ENCODE data around the gene LCE2A. TPM values are rescaled to one million over a fixed set of nuclear protein-coding genes. Genes with fewer than 3 reads are reported as not detected.

The LCE2A gene
- total and polyA plus RNA-seq, 2 experiments from 2014 or later, result 9.9 to 11.1 TPM

- no peak for TF ChIP-seq EZH2 (IDR thresholded peaks at IDR 0.05; ENCODE audit: insufficient read depth, poor library complexity, severe bottlenecking)
- TF ChIP-seq EZH2phosphoT487 (IDR thresholded peaks at IDR 0.05; ENCODE audit: insufficient read depth, low read depth), result no peak
- in situ Hi-C loops (cut with MboI), result no loop called here
- H3K4me2 ChIP-seq (ENCODE audit: unreplicated experiment), result peak overlapping the region; percentile 14
- H3K27ac ChIP-seq, result peak overlapping the region; percentile 83
- peak; percentile 90 for DNase-seq
- no peaks in the 10 kb centered on the region for H3K27me3 ChIP-seq (replicated peaks; ENCODE audit: insufficient read depth)
- 4 to 7% methylated on average over 2 of the region's 2 CpGs for WGBS, 2 experiments (ENCODE audit: low coverage in 1 of 2, low lambda C conversion rate in 2 of 2, missing lambda C conversion rate in 2 of 2)
- no peak overlapping the region for H2AFZ ChIP-seq
- H3K9me3 ChIP-seq (ENCODE audit: low read depth), result no peaks in the 10 kb centered on the region
- no peaks in the 10 kb centered on the region for H3K36me3 ChIP-seq (ENCODE audit: low read depth)
- peaks cover 45% of the 10 kb centered on the region for H3F3A ChIP-seq (ENCODE audit: insufficient read depth)
- no peaks in the 10 kb centered on the region for H3K79me2 ChIP-seq (ENCODE audit: insufficient read depth)
- peak overlapping the region; percentile 37 for H3K9ac ChIP-seq
- no peak overlapping the region for H3K4me3 ChIP-seq
- H3K9me2 ChIP-seq (ENCODE audit: insufficient read depth), result no peaks in the 10 kb centered on the region; the same call in 1 of the 2 replicates
- no peaks in the 10 kb centered on the region for H4K20me1 ChIP-seq (ENCODE audit: insufficient read depth)
- H3K4me1 ChIP-seq (ENCODE audit: insufficient read depth), result peaks cover 82% of the 10 kb centered on the region
Observed at GRCh38 chr1:152743371-152744145, 45.4 kb downstream of the LCE2A start.

- Histone ChIP-seq H3K27ac (peak overlapping the region; percentile 83), H3K79me2 (ENCODE audit: insufficient read depth) (no peaks in the 10 kb centered on the region), H3K9ac (no peak overlapping the region), H2AFZ (peak overlapping the region; percentile 13; the same call in 1 of the 2 replicates), H3K27me3 (replicated peaks; ENCODE audit: insufficient read depth) (no peaks in the 10 kb centered on the region), H4K20me1 (ENCODE audit: insufficient read depth) (no peaks in the 10 kb centered on the region), H3K36me3 (ENCODE audit: low read depth) (no peaks in the 10 kb centered on the region), H3K4me1 (ENCODE audit: insufficient read depth) (peaks cover 75% of the 10 kb centered on the region), H3K4me2 (ENCODE audit: unreplicated experiment) (peak overlapping the region; percentile 5), H3K9me3 (ENCODE audit: low read depth) (no peaks in the 10 kb centered on the region), H3K9me2 (ENCODE audit: insufficient read depth) (no peaks in the 10 kb centered on the region; the same call in 1 of the 2 replicates), H3K4me3 (no peak overlapping the region), H3F3A (ENCODE audit: insufficient read depth) (peaks cover 45% of the 10 kb centered on the region)
- no peak for TF ChIP-seq EZH2 (IDR thresholded peaks at IDR 0.05; ENCODE audit: insufficient read depth, poor library complexity, severe bottlenecking)
- TF ChIP-seq EZH2phosphoT487 (IDR thresholded peaks at IDR 0.05; ENCODE audit: insufficient read depth, low read depth), result no peak
- WGBS, 2 experiments (ENCODE audit: low coverage in 1 of 2, low lambda C conversion rate in 2 of 2, missing lambda C conversion rate in 2 of 2), result 41 to 49% methylated on average over 4 of the region's 4 CpGs
- peak; percentile 82 for DNase-seq
- in situ Hi-C loops (cut with MboI), result no loop called here
Observed at GRCh38 chr1:152745289-152745704, 47.2 kb downstream of the LCE2A start.

GRCh38 chr1:152745765-152746444 is 47.8 kb downstream of the LCE2A start:
- Histone ChIP-seq H3K9ac (no peak overlapping the region), H3K27me3 (replicated peaks; ENCODE audit: insufficient read depth) (no peaks in the 10 kb centered on the region), H3K4me3 (no peak overlapping the region), H3K4me1 (ENCODE audit: insufficient read depth) (peaks cover 74% of the 10 kb centered on the region), H3K27ac (peak overlapping the region; percentile 83), H3K79me2 (ENCODE audit: insufficient read depth) (no peaks in the 10 kb centered on the region), H3K36me3 (ENCODE audit: low read depth) (no peaks in the 10 kb centered on the region), H3K9me2 (ENCODE audit: insufficient read depth) (no peaks in the 10 kb centered on the region; the same call in 1 of the 2 replicates), H4K20me1 (ENCODE audit: insufficient read depth) (no peaks in the 10 kb centered on the region), H3K9me3 (ENCODE audit: low read depth) (no peaks in the 10 kb centered on the region), H2AFZ (peak overlapping the region; percentile 13; the same call in 1 of the 2 replicates), H3K4me2 (ENCODE audit: unreplicated experiment) (no peak overlapping the region), H3F3A (ENCODE audit: insufficient read depth) (peaks cover 45% of the 10 kb centered on the region)
- in situ Hi-C loops (cut with MboI), result no loop called here
- no peak for DNase-seq
- no peak for TF ChIP-seq EZH2 (IDR thresholded peaks at IDR 0.05; ENCODE audit: insufficient read depth, poor library complexity, severe bottlenecking)
- TF ChIP-seq EZH2phosphoT487 (IDR thresholded peaks at IDR 0.05; ENCODE audit: insufficient read depth, low read depth), result no peak
- WGBS, 2 experiments (ENCODE audit: low coverage in 1 of 2, low lambda C conversion rate in 2 of 2, missing lambda C conversion rate in 2 of 2), result 67 to 79% methylated on average over 6 of the region's 6 CpGs

- Histone ChIP-seq H2AFZ (no peak overlapping the region), H3K4me1 (ENCODE audit: insufficient read depth) (peaks cover 73% of the 10 kb centered on the region), H3K27ac (peak overlapping the region; percentile 16), H3F3A (ENCODE audit: insufficient read depth) (peaks cover 39% of the 10 kb centered on the region), H3K36me3 (ENCODE audit: low read depth) (no peaks in the 10 kb centered on the region), H3K9me2 (ENCODE audit: insufficient read depth) (no peaks in the 10 kb centered on the region), H3K9me3 (ENCODE audit: low read depth) (no peaks in the 10 kb centered on the region), H4K20me1 (ENCODE audit: insufficient read depth) (no peaks in the 10 kb centered on the region), H3K4me2 (ENCODE audit: unreplicated experiment) (peak overlapping the region; percentile 22), H3K27me3 (replicated peaks; ENCODE audit: insufficient read depth) (no peaks in the 10 kb centered on the region), H3K79me2 (ENCODE audit: insufficient read depth) (no peaks in the 10 kb centered on the region), H3K4me3 (no peak overlapping the region), H3K9ac (no peak overlapping the region)
- TF ChIP-seq EZH2 (IDR thresholded peaks at IDR 0.05; ENCODE audit: insufficient read depth, poor library complexity, severe bottlenecking), result no peak
- TF ChIP-seq EZH2phosphoT487 (IDR thresholded peaks at IDR 0.05; ENCODE audit: insufficient read depth, low read depth), result no peak
- in situ Hi-C loops (cut with MboI), result no loop called here
- DNase-seq, result peak; percentile 58
- WGBS, 2 experiments (ENCODE audit: low coverage in 1 of 2, low lambda C conversion rate in 2 of 2, missing lambda C conversion rate in 2 of 2), result 0% methylated on average over 1 of the region's 1 CpG
Observed at GRCh38 chr1:152747831-152748230, 49.7 kb downstream of the LCE2A start.

Other genes with a start within 250 kb of the LCE2A start
- not detected in 2 replicates for gene LCE5A, start 187.5 kb upstream of the LCE2A start, total RNA-seq (2014; rRNA removed; shearing (Covaris generic))
- gene LCE5A, start 187.5 kb upstream of the LCE2A start, polyA plus RNA-seq (2016; fragmentation: Nextera tagmentation; extraction: Ambion mirVana), result not detected in 2 replicates
- gene CRCT1, start 183.9 kb upstream of the LCE2A start, total RNA-seq (2014; rRNA removed; shearing (Covaris generic)), result not detected in 2 replicates
- not detected in 2 replicates for gene CRCT1, start 183.9 kb upstream of the LCE2A start, polyA plus RNA-seq (2016; fragmentation: Nextera tagmentation; extraction: Ambion mirVana)
- gene LCE3E, start 131.6 kb upstream of the LCE2A start, total RNA-seq (2014; rRNA removed; shearing (Covaris generic)), result not detected in 2 replicates
- not detected in 2 replicates for gene LCE3E, start 131.6 kb upstream of the LCE2A start, polyA plus RNA-seq (2016; fragmentation: Nextera tagmentation; extraction: Ambion mirVana)
- 0.51 TPM in 1 of 2 replicates, not detected in the other for gene LCE3D, start 117.8 kb upstream of the LCE2A start, total RNA-seq (2014; rRNA removed; shearing (Covaris generic))
- 0.33 and 1.0 TPM in 2 replicates for gene LCE3D, start 117.8 kb upstream of the LCE2A start, polyA plus RNA-seq (2016; fragmentation: Nextera tagmentation; extraction: Ambion mirVana)
- gene LCE3C, start 98.1 kb upstream of the LCE2A start, total RNA-seq (2014; rRNA removed; shearing (Covaris generic)), result not detected in 2 replicates
- not detected in 2 replicates for gene LCE3C, start 98.1 kb upstream of the LCE2A start, polyA plus RNA-seq (2016; fragmentation: Nextera tagmentation; extraction: Ambion mirVana)
- not detected in 2 replicates for gene LCE3B, start 84.5 kb upstream of the LCE2A start, total RNA-seq (2014; rRNA removed; shearing (Covaris generic))
- gene LCE3B, start 84.5 kb upstream of the LCE2A start, polyA plus RNA-seq (2016; fragmentation: Nextera tagmentation; extraction: Ambion mirVana), result not detected in 2 replicates
- not detected in 2 replicates for gene LCE3A, start 75.2 kb upstream of the LCE2A start, total RNA-seq (2014; rRNA removed; shearing (Covaris generic))
- gene LCE3A, start 75.2 kb upstream of the LCE2A start, polyA plus RNA-seq (2016; fragmentation: Nextera tagmentation; extraction: Ambion mirVana), result 1.4 TPM in 1 of 2 replicates, not detected in the other
- gene LCE2D, start 35.0 kb upstream of the LCE2A start, total RNA-seq (2014; rRNA removed; shearing (Covaris generic)), result not detected in 2 replicates
- gene LCE2D, start 35.0 kb upstream of the LCE2A start, polyA plus RNA-seq (2016; fragmentation: Nextera tagmentation; extraction: Ambion mirVana), result not detected in 2 replicates
- 3.2 TPM in 1 of 2 replicates, not detected in the other for gene LCE2C, start 23.1 kb upstream of the LCE2A start, total RNA-seq (2014; rRNA removed; shearing (Covaris generic))
- 1.8 and 2.0 TPM in 2 replicates for gene LCE2C, start 23.1 kb upstream of the LCE2A start, polyA plus RNA-seq (2016; fragmentation: Nextera tagmentation; extraction: Ambion mirVana)
- not detected in 2 replicates for gene LCE2B, start 12.2 kb upstream of the LCE2A start, total RNA-seq (2014; rRNA removed; shearing (Covaris generic))
- not detected in 2 replicates for gene LCE2B, start 12.2 kb upstream of the LCE2A start, polyA plus RNA-seq (2016; fragmentation: Nextera tagmentation; extraction: Ambion mirVana)
- not detected in 2 replicates for gene LCE4A, start 9.8 kb downstream of the LCE2A start, total RNA-seq (2014; rRNA removed; shearing (Covaris generic))
- gene LCE4A, start 9.8 kb downstream of the LCE2A start, polyA plus RNA-seq (2016; fragmentation: Nextera tagmentation; extraction: Ambion mirVana), result 0.39 and 0.51 TPM in 2 replicates
- gene KPRP, start 59.7 kb downstream of the LCE2A start, total RNA-seq (2014; rRNA removed; shearing (Covaris generic)), result under 0.01 and 0.22 TPM in 2 replicates
- gene KPRP, start 59.7 kb downstream of the LCE2A start, polyA plus RNA-seq (2016; fragmentation: Nextera tagmentation; extraction: Ambion mirVana), result 9.9 and 10.4 TPM in 2 replicates
- gene LCE1F, start 76.8 kb downstream of the LCE2A start, total RNA-seq (2014; rRNA removed; shearing (Covaris generic)), result not detected in 2 replicates
- gene LCE1F, start 76.8 kb downstream of the LCE2A start, polyA plus RNA-seq (2016; fragmentation: Nextera tagmentation; extraction: Ambion mirVana), result 1.1 and 1.8 TPM in 2 replicates
- not detected in 2 replicates for gene LCE1E, start 87.9 kb downstream of the LCE2A start, total RNA-seq (2014; rRNA removed; shearing (Covaris generic))
- gene LCE1E, start 87.9 kb downstream of the LCE2A start, polyA plus RNA-seq (2016; fragmentation: Nextera tagmentation; extraction: Ambion mirVana), result not detected in 2 replicates
- not detected in 2 replicates for gene LCE1D, start 98.4 kb downstream of the LCE2A start, total RNA-seq (2014; rRNA removed; shearing (Covaris generic))
- not detected in 2 replicates for gene LCE1D, start 98.4 kb downstream of the LCE2A start, polyA plus RNA-seq (2016; fragmentation: Nextera tagmentation; extraction: Ambion mirVana)
- not detected in 2 replicates for gene LCE1C, start 108.3 kb downstream of the LCE2A start, total RNA-seq (2014; rRNA removed; shearing (Covaris generic))
- not detected in 2 replicates for gene LCE1C, start 108.3 kb downstream of the LCE2A start, polyA plus RNA-seq (2016; fragmentation: Nextera tagmentation; extraction: Ambion mirVana)
- gene LCE1B, start 113.6 kb downstream of the LCE2A start, total RNA-seq (2014; rRNA removed; shearing (Covaris generic)), result not detected in 2 replicates
- gene LCE1B, start 113.6 kb downstream of the LCE2A start, polyA plus RNA-seq (2016; fragmentation: Nextera tagmentation; extraction: Ambion mirVana), result not detected in 2 replicates
- not detected in 2 replicates for gene LCE1A, start 129.1 kb downstream of the LCE2A start, total RNA-seq (2014; rRNA removed; shearing (Covaris generic))
- gene LCE1A, start 129.1 kb downstream of the LCE2A start, polyA plus RNA-seq (2016; fragmentation: Nextera tagmentation; extraction: Ambion mirVana), result not detected in 2 replicates
- not detected in 2 replicates for gene LCE6A, start 144.5 kb downstream of the LCE2A start, total RNA-seq (2014; rRNA removed; shearing (Covaris generic))
- not detected in 2 replicates for gene LCE6A, start 144.5 kb downstream of the LCE2A start, polyA plus RNA-seq (2016; fragmentation: Nextera tagmentation; extraction: Ambion mirVana)
- not detected in 2 replicates for gene LCE7A, start 161.7 kb downstream of the LCE2A start, total RNA-seq (2014; rRNA removed; shearing (Covaris generic))
- not detected in 2 replicates for gene LCE7A, start 161.7 kb downstream of the LCE2A start, polyA plus RNA-seq (2016; fragmentation: Nextera tagmentation; extraction: Ambion mirVana)
- gene SMCP, start 180.0 kb downstream of the LCE2A start, total RNA-seq (2014; rRNA removed; shearing (Covaris generic)), result not detected in 2 replicates
- gene SMCP, start 180.0 kb downstream of the LCE2A start, polyA plus RNA-seq (2016; fragmentation: Nextera tagmentation; extraction: Ambion mirVana), result not detected in 2 replicates
- gene IVL, start 210.2 kb downstream of the LCE2A start, total RNA-seq (2014; rRNA removed; shearing (Covaris generic)), result 0.76 and 1.1 TPM in 2 replicates
- gene IVL, start 210.2 kb downstream of the LCE2A start, polyA plus RNA-seq (2016; fragmentation: Nextera tagmentation; extraction: Ambion mirVana), result 0.68 and 1.2 TPM in 2 replicates
- not detected in 2 replicates for gene SPRR5, start 248.9 kb downstream of the LCE2A start, total RNA-seq (2014; rRNA removed; shearing (Covaris generic))
- gene SPRR5, start 248.9 kb downstream of the LCE2A start, polyA plus RNA-seq (2016; fragmentation: Nextera tagmentation; extraction: Ambion mirVana), result not detected in 2 replicates